Tibial artery (tissue), 4 donors: ENCODE data around the gene GRM3.

ENCODE experiments used
- DNase-seq, 2 donors: peaks; one replicate each; pipeline ENCODE4 v3.0.0-alpha.2; 2019
- H3K27ac ChIP-seq, 2 donors: fragments of 200-600 bp; sonication (generic) in 1 of 2; 1 replicate in 1 of 2; 2 replicates in 1 of 2; pipeline ENCODE4 v1.5.1; 2018 to 2019; ENCODE audit warnings: mild to moderate bottlenecking in 1 of 2
- H3K27me3 ChIP-seq, 2 donors: fragments of 200-600 bp; sonication (generic) in 1 of 2; one replicate each; pipeline versions ENCODE4 v1.5.1 to v1.6.0; 2016 to 2019
- H3K36me3 ChIP-seq, 3 donors: fragments of 200-600 bp; sonication (generic) in 2 of 3; one replicate each; pipeline ENCODE4 v1.5.1; 2016 to 2019; ENCODE audit warnings: mild to moderate bottlenecking in 2 of 3
- H3K4me1 ChIP-seq, 4 donors: fragments of 200-600 bp; sonication (generic) in 2 of 4; 1 replicate in 3 of 4; 2 replicates in 1 of 4; pipeline ENCODE4 v1.5.1; 2016 to 2019
- H3K4me3 ChIP-seq, 2 donors: fragments of 200-600 bp; sonication (generic) in 1 of 2; 1 replicate in 1 of 2; 2 replicates in 1 of 2; pipeline ENCODE4 v1.5.1; 2018 to 2019; ENCODE audit warnings: mild to moderate bottlenecking in 2 of 2
- H3K9me3 ChIP-seq, 3 donors: fragments of 200-600 bp; sonication (generic) in 1 of 3; one replicate each; pipeline ENCODE4 v1.5.1; 2016 to 2019
- intact Hi-C: fragments of 100-400 bp; cut with DNase I; formaldehyde crosslinking; loops from one replicate; pipeline ENCODE4 v1.15.0; 2023; ENCODE audit warnings: low total_unique reads
- TF ChIP-seq, protein P1 (sequence below), 2 experiments: fragments of 200-600 bp in 1 of 2; fragments of 450-650 bp in 1 of 2; IDR thresholded peaks; one replicate each; pipeline ENCODE4 v1.5.1; 2017 to 2019; ENCODE audit warnings: antibody characterized with exemption in 2 of 2, mild to moderate bottlenecking in 1 of 2, moderate library complexity in 1 of 2

The GRM3 gene

DNA sequence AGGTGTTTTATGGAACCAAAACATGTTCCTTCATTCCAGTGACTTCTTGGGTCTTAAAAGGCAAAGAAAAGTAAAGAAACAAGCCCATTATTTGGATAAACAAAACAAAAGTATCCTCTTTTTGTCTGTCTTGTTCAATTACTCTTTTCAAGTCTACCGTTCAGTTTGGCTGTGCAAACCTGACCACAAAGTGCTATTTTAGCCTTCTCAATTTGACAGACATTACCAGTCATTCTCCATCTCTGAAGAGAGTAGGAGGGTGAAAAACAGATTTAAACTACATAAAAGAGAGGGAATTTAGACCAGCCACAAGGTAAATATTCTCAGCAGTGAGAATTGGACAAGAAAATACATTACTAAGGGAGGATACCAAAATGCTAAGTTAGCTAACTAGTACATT is 145.2 kb downstream of the GRM3 start:
- Histone ChIP-seq H3K4me1 (no peaks in the 10 kb centered on the region), H3K9me3 (no peaks in the 10 kb centered on the region), H3K27ac (no peak overlapping the region), H3K4me3 (no peak overlapping the region), H3K27me3 (no peaks in the 10 kb centered on the region), H3K36me3 (no peaks in the 10 kb centered on the region)
- TF ChIP-seq, protein P1, sequence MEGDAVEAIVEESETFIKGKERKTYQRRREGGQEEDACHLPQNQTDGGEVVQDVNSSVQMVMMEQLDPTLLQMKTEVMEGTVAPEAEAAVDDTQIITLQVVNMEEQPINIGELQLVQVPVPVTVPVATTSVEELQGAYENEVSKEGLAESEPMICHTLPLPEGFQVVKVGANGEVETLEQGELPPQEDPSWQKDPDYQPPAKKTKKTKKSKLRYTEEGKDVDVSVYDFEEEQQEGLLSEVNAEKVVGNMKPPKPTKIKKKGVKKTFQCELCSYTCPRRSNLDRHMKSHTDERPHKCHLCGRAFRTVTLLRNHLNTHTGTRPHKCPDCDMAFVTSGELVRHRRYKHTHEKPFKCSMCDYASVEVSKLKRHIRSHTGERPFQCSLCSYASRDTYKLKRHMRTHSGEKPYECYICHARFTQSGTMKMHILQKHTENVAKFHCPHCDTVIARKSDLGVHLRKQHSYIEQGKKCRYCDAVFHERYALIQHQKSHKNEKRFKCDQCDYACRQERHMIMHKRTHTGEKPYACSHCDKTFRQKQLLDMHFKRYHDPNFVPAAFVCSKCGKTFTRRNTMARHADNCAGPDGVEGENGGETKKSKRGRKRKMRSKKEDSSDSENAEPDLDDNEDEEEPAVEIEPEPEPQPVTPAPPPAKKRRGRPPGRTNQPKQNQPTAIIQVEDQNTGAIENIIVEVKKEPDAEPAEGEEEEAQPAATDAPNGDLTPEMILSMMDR (IDR thresholded peaks at IDR 0.05): no peak
- no peak for DNase-seq
- intact Hi-C loops: no loop called here

- Histone ChIP-seq H3K27ac (no peak overlapping the region), H3K36me3 (no peaks in the 10 kb centered on the region), H3K4me1 (no peaks in the 10 kb centered on the region), H3K27me3 (no peaks in the 10 kb centered on the region), H3K9me3 (no peaks in the 10 kb centered on the region), H3K4me3 (no peak overlapping the region)
- intact Hi-C loops: no loop called here
- DNase-seq: no peak
- TF ChIP-seq, protein P1 (IDR thresholded peaks at IDR 0.05): no peak
Measured at GRCh38 chr7:86790383-86790782, 146.7 kb downstream of the GRM3 start.

- H3K4me3 ChIP-seq: no peak overlapping the region
- H3K36me3 ChIP-seq: no peaks in the 10 kb centered on the region
- H3K4me1 ChIP-seq: no peaks in the 10 kb centered on the region
- no peak for DNase-seq
- no peaks in the 10 kb centered on the region for H3K27me3 ChIP-seq
- no peak overlapping the region for H3K27ac ChIP-seq
- intact Hi-C loops: no loop called here
- H3K9me3 ChIP-seq: no peaks in the 10 kb centered on the region
- TF ChIP-seq, protein P1 (IDR thresholded peaks at IDR 0.05): no peak
Measured at GRCh38 chr7:86792260-86792659, 148.6 kb downstream of the GRM3 start.

- no peak for DNase-seq
- TF ChIP-seq, protein P1 (IDR thresholded peaks at IDR 0.05): no peak
- no peaks in the 10 kb centered on the region for H3K4me1 ChIP-seq
- no peak overlapping the region for H3K4me3 ChIP-seq
- no peaks in the 10 kb centered on the region for H3K27me3 ChIP-seq
- no peak overlapping the region for H3K27ac ChIP-seq
- no peaks in the 10 kb centered on the region for H3K9me3 ChIP-seq
- no peaks in the 10 kb centered on the region for H3K36me3 ChIP-seq
- intact Hi-C loops: no loop called here
Measured at GRCh38 chr7:86793136-86793535, 149.4 kb downstream of the GRM3 start.

GRCh38 chr7:86814661-86815379 is 171.1 kb downstream of the GRM3 start:
- DNase-seq: no peak
- intact Hi-C loops: no loop called here

More at GRCh38 chr7:86814661-86815379, 171.1 kb downstream of the GRM3 start:
- TF ChIP-seq, protein P1 (IDR thresholded peaks at IDR 0.05): no peak
- Histone ChIP-seq H3K27me3 (no peaks in the 10 kb centered on the region), H3K9me3 (no peaks in the 10 kb centered on the region), H3K4me3 (no peak overlapping the region), H3K36me3 (no peaks in the 10 kb centered on the region), H3K27ac (no peak overlapping the region), H3K4me1 (no peaks in the 10 kb centered on the region)
